ENCODE data around the gene RRP1B. TPM values are rescaled to one million over a fixed set of nuclear protein-coding genes. Genes with fewer than 3 reads are reported as not detected.
A peak's percentile ranks its signal among the peaks of the same experiment; 100 is the strongest.

The RRP1B gene
- total and polyA plus RNA-seq, 2 donors (not counting 1 experiment from before 2014, with no cell fraction given), result 6.0 to 22.4 TPM

GRCh38 chr21:43662286-43662685 is 2.9 kb downstream of the RRP1B start:
- H3K27ac Mint-ChIP-seq, result no peak overlapping the region
- Histone ChIP-seq H4K20me1 (ENCODE audit: control insufficient read depth, insufficient read depth, low read length, poor library complexity, severe bottlenecking) (peaks cover 49% of the 10 kb centered on the region), H3K4me3 (ENCODE audit: control extremely low read depth in 1 of 5, extremely low read depth in 1 of 5, insufficient read depth in 1 of 5, low read depth in 2 of 5, low read length in 4 of 5) (no peak overlapping the region), H3K27me3 (replicated peaks in 1 of 4; ENCODE audit: control extremely low read depth in 1 of 4, control insufficient read depth in 3 of 4, insufficient read depth in 4 of 4, low read length in 3 of 4) (no peaks in the 10 kb centered on the region), H3K36me3 (replicated peaks in 1 of 2; ENCODE audit: control extremely low read depth in 1 of 2, control insufficient read depth in 1 of 2, extremely low read depth in 1 of 2, insufficient read depth in 2 of 2, low read length in 1 of 2) (peaks cover 0 to 36% of the 10 kb centered on the region in 2 experiments), H3K4me2 (replicated peaks; ENCODE audit: low read depth, low read length, poor library complexity, severe bottlenecking) (no peak overlapping the region), H3K9me3 (ENCODE audit: control extremely low read depth in 1 of 3, control insufficient read depth in 2 of 3, insufficient read depth in 1 of 3, low read length in 2 of 3) (peaks cover 0 to 3% (median 0%) of the 10 kb centered on the region in 3 donors), H2AFZ (ENCODE audit: insufficient read depth, low read depth, low read length, poor library complexity, severe bottlenecking) (no peak overlapping the region), H3K9ac (ENCODE audit: low read length) (no peak overlapping the region), H3K4me1 (ENCODE audit: control insufficient read depth in 2 of 2, insufficient read depth in 2 of 2, low read length in 2 of 2) (peaks cover 28% of the 10 kb centered on the region in 2 donors), H3K79me2 (ENCODE audit: control insufficient read depth, insufficient read depth, low read length) (peaks cover 64% of the 10 kb centered on the region), H3K27ac (ENCODE audit: low read length in 2 of 2) (no peak overlapping the region)
- DNase-seq (peak; percentile 1), ATAC-seq (ENCODE audit: low read depth) (no peak)
- H3K4me3 Mint-ChIP-seq, result no peak overlapping the region
- ChIA-PET CTCF (no interaction called here), POLR2A (no interaction called here)
- H3K27me3 Mint-ChIP-seq, result no peaks in the 10 kb centered on the region
- intact Hi-C loops (cut with micrococcal nuclease), result no loop called here
- H3K9me3 Mint-ChIP-seq (ENCODE audit: insufficient read depth), result no peaks in the 10 kb centered on the region
- TF ChIP-seq CTCF (IDR thresholded peaks at IDR 0.05) (no peak), EZH2 (IDR thresholded peaks at IDR 0.05; ENCODE audit: borderline replicate concordance, insufficient read depth, low read depth, low read length, poor library complexity, severe bottlenecking) (no peak)
- H3K4me1 Mint-ChIP-seq, result peaks cover 43% of the 10 kb centered on the region
- 97% methylated on average over 3 of the region's 6 CpGs for WGBS (ENCODE audit: insufficient coverage)

GRCh38 chr21:43663033-43663432 is 3.7 kb downstream of the RRP1B start:
- H3K4me3 ChIP-seq (ENCODE audit: control extremely low read depth in 1 of 5, extremely low read depth in 1 of 5, insufficient read depth in 1 of 5, low read depth in 2 of 5, low read length in 4 of 5), result no peak overlapping the region
- H3K9me3 ChIP-seq (ENCODE audit: control extremely low read depth in 1 of 3, control insufficient read depth in 2 of 3, insufficient read depth in 1 of 3, low read length in 2 of 3), result peaks cover 0 to 3% (median 0%) of the 10 kb centered on the region in 3 donors
- no peak overlapping the region for H3K27ac Mint-ChIP-seq
- peaks cover 0 to 36% of the 10 kb centered on the region in 2 experiments for H3K36me3 ChIP-seq (replicated peaks in 1 of 2; ENCODE audit: control extremely low read depth in 1 of 2, control insufficient read depth in 1 of 2, extremely low read depth in 1 of 2, insufficient read depth in 2 of 2, low read length in 1 of 2)
- H3K4me3 Mint-ChIP-seq, result no peak overlapping the region
- POLR2A ChIA-PET, result interaction anchor here (0.6 kb wide), 1 partner anchor 180 kb away, joined by 3 read pairs; no protein-coding TSS in a partner anchor
- H3K27ac ChIP-seq (ENCODE audit: low read length in 2 of 2), result no peak overlapping the region
- no peak overlapping the region for H3K4me2 ChIP-seq (replicated peaks; ENCODE audit: low read depth, low read length, poor library complexity, severe bottlenecking)
- H3K79me2 ChIP-seq (ENCODE audit: control insufficient read depth, insufficient read depth, low read length), result peaks cover 72% of the 10 kb centered on the region
- peaks cover 22 to 28% of the 10 kb centered on the region in 2 donors for H3K4me1 ChIP-seq (ENCODE audit: control insufficient read depth in 2 of 2, insufficient read depth in 2 of 2, low read length in 2 of 2)
- intact Hi-C loops (cut with micrococcal nuclease), result no loop called here
- H3K4me1 Mint-ChIP-seq, result peaks cover 43% of the 10 kb centered on the region
- WGBS (ENCODE audit: insufficient coverage), result no CpG with 5 or more reads among the region's 9 CpGs
- DNase-seq (no peak), ATAC-seq (ENCODE audit: low read depth) (no peak)
- H3K9me3 Mint-ChIP-seq (ENCODE audit: insufficient read depth), result no peaks in the 10 kb centered on the region
- no peak overlapping the region for H3K9ac ChIP-seq (ENCODE audit: low read length)
- no peaks in the 10 kb centered on the region for H3K27me3 Mint-ChIP-seq
- no peak for TF ChIP-seq EZH2 (IDR thresholded peaks at IDR 0.05; ENCODE audit: borderline replicate concordance, insufficient read depth, low read depth, low read length, poor library complexity, severe bottlenecking)
- no peak for TF ChIP-seq CTCF (IDR thresholded peaks at IDR 0.05)
- no peak overlapping the region for H2AFZ ChIP-seq (ENCODE audit: insufficient read depth, low read depth, low read length, poor library complexity, severe bottlenecking)
- CTCF ChIA-PET, result no interaction called here
- peaks cover 56% of the 10 kb centered on the region for H4K20me1 ChIP-seq (ENCODE audit: control insufficient read depth, insufficient read depth, low read length, poor library complexity, severe bottlenecking)
- H3K27me3 ChIP-seq (replicated peaks in 1 of 4; ENCODE audit: control extremely low read depth in 1 of 4, control insufficient read depth in 3 of 4, insufficient read depth in 4 of 4, low read length in 3 of 4), result no peaks in the 10 kb centered on the region

Data from B cell (primary cell).